DOHH2 (cell line): ENCODE data around the gene GALNT17.

Experiments used
- EZH2phosphoT487 ChIP-seq: fragments of 200-600 bp; sonication (generic); IDR thresholded peaks from 2 replicates; pipeline ENCODE4 v1.6.1; 2017; ENCODE audit warnings: borderline replicate concordance, mild to moderate bottlenecking, antibody characterized with exemption, low read length, moderate library complexity, mixed read lengths
- TF ChIP-seq, protein P1 (sequence below): fragments of 200-600 bp; sonication (generic); IDR thresholded peaks from one replicate; pipeline ENCODE4 v1.5.1; 2014; ENCODE audit warnings: antibody characterized with exemption, mild to moderate bottlenecking, low read depth, low read length; ENCODE audit not compliant: poor library complexity, severe bottlenecking

DNA sequence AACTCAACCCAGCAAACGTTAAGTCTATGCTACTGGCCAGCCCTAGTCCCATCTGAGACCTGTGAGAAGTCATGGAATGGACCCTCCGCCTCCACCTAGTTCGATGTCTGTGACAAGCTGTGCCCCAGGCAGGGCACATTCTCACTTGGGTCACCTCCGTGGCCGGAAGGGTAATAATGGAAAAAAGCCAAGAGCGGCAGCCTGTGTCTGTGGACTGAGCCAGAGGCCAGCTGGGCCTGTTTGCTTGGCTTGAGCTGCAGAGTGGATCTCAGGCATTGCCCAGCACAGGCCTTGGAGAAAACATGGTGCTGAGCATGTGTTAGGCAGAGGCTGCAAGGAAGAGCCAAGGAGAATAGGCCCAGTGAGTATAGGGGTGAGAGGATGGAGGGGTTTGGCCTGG lies 97.8 kb downstream of the GALNT17 start:
- TF ChIP-seq, protein P1, sequence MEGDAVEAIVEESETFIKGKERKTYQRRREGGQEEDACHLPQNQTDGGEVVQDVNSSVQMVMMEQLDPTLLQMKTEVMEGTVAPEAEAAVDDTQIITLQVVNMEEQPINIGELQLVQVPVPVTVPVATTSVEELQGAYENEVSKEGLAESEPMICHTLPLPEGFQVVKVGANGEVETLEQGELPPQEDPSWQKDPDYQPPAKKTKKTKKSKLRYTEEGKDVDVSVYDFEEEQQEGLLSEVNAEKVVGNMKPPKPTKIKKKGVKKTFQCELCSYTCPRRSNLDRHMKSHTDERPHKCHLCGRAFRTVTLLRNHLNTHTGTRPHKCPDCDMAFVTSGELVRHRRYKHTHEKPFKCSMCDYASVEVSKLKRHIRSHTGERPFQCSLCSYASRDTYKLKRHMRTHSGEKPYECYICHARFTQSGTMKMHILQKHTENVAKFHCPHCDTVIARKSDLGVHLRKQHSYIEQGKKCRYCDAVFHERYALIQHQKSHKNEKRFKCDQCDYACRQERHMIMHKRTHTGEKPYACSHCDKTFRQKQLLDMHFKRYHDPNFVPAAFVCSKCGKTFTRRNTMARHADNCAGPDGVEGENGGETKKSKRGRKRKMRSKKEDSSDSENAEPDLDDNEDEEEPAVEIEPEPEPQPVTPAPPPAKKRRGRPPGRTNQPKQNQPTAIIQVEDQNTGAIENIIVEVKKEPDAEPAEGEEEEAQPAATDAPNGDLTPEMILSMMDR = no peak
- no peak for TF ChIP-seq EZH2phosphoT487
